HT1080 (cell line): Measurements from ENCODE around the gene SMPD1. TPM values are rescaled to one million over a fixed set of nuclear protein-coding genes. Genes with fewer than 3 reads are reported as not detected.

ENCODE experiments used
- total RNA-seq: library from RNA; depleted of rRNA; stranded (reverse); fragments of >200 nt; shearing (Covaris generic); gene quantifications from 2 replicates; pipeline ENCODE4 v1.2.3, GENCODE V29; 2014; rRNA removed

SMPD1 gene
- total RNA-seq, 1 experiment from 2014 or later: 30.8 TPM

Other genes starting within 250 kb of the SMPD1 start
- not detected in 2 replicates for gene OR52B2, start 220.1 kb upstream of the SMPD1 start, total RNA-seq
- gene OR52W1, start 191.2 kb upstream of the SMPD1 start, total RNA-seq: not detected in 2 replicates
- not detected in 2 replicates for gene C11orf42, start 184.9 kb upstream of the SMPD1 start, total RNA-seq
- 11.5 TPM in 2 replicates for gene FHIP1B, start 155.8 kb upstream of the SMPD1 start, total RNA-seq
- gene CNGA4, start 151.4 kb upstream of the SMPD1 start, total RNA-seq: not detected in 2 replicates
- gene CCKBR, start 130.6 kb upstream of the SMPD1 start, total RNA-seq: not detected in 2 replicates
- not detected in 2 replicates for gene CAVIN3, start 70.0 kb upstream of the SMPD1 start, total RNA-seq
- gene APBB1, start 28.6 kb downstream of the SMPD1 start, total RNA-seq: 13.3 and 15.4 TPM in 2 replicates
- 0.35 TPM in 1 of 2 replicates, not detected in the other for gene HPX, start 50.5 kb downstream of the SMPD1 start, total RNA-seq
- gene TRIM3, start 83.5 kb downstream of the SMPD1 start, total RNA-seq: 27.2 and 35.5 TPM in 2 replicates
- 123 and 126 TPM in 2 replicates for gene ARFIP2, start 90.9 kb downstream of the SMPD1 start, total RNA-seq
- gene TIMM10B, start 91.0 kb downstream of the SMPD1 start, total RNA-seq: 49.8 and 60.5 TPM in 2 replicates
- 3.5 and 5.7 TPM in 2 replicates for gene DNHD1, start 106.8 kb downstream of the SMPD1 start, total RNA-seq
- gene RRP8, start 213.1 kb downstream of the SMPD1 start, total RNA-seq: 40.8 and 44.9 TPM in 2 replicates
- gene ILK, start 213.3 kb downstream of the SMPD1 start, total RNA-seq: 142 and 149 TPM in 2 replicates
- gene TAF10, start 221.7 kb downstream of the SMPD1 start, total RNA-seq: 228 and 254 TPM in 2 replicates
- gene TPP1, start 228.9 kb downstream of the SMPD1 start, total RNA-seq: 10.7 and 31.2 TPM in 2 replicates